Measurements from ENCODE around the gene GABRD. TPM values are rescaled to one million over a fixed set of nuclear protein-coding genes. Genes with fewer than 3 reads are reported as not detected.

GABRD gene
- total RNA-seq, 1 donor from 2014 or later: not detected

GRCh38 chr1:2055911-2056575 lies 36.9 kb downstream of the GABRD start:
- DNase-seq (ENCODE audit: low read depth): no peak
- H3K4me3 ChIP-seq (ENCODE audit: low read depth, low read length): no peak overlapping the region
- TF ChIP-seq CTCF (conservative IDR thresholded peaks at IDR 0.05; ENCODE audit: low read depth, low read length): peak; percentile 22

GRCh38 chr1:2056955-2057590 lies 37.9 kb downstream of the GABRD start:
- DNase-seq (ENCODE audit: low read depth): no peak
- no peak for TF ChIP-seq CTCF (conservative IDR thresholded peaks at IDR 0.05; ENCODE audit: low read depth, low read length)
- H3K4me3 ChIP-seq (ENCODE audit: low read depth, low read length): no peak overlapping the region

GRCh38 chr1:2059290-2059953 lies 40.3 kb downstream of the GABRD start:
- no peak for DNase-seq (ENCODE audit: low read depth)
- H3K4me3 ChIP-seq (ENCODE audit: low read depth, low read length): no peak overlapping the region
- no peak for TF ChIP-seq CTCF (conservative IDR thresholded peaks at IDR 0.05; ENCODE audit: low read depth, low read length)

- DNase-seq (ENCODE audit: low read depth): no peak
- no peak for TF ChIP-seq CTCF (conservative IDR thresholded peaks at IDR 0.05; ENCODE audit: low read depth, low read length)
- no peak overlapping the region for H3K4me3 ChIP-seq (ENCODE audit: low read depth, low read length)
Observed at GRCh38 chr1:2060072-2060471, 40.9 kb downstream of the GABRD start.

- no peak overlapping the region for H3K4me3 ChIP-seq (ENCODE audit: low read depth, low read length)
- TF ChIP-seq CTCF (conservative IDR thresholded peaks at IDR 0.05; ENCODE audit: low read depth, low read length): no peak
- DNase-seq (ENCODE audit: low read depth): no peak
Observed at GRCh38 chr1:2060535-2060934, 41.4 kb downstream of the GABRD start.

GRCh38 chr1:2061065-2061778 lies 42.1 kb downstream of the GABRD start:
- no peak for TF ChIP-seq CTCF (conservative IDR thresholded peaks at IDR 0.05; ENCODE audit: low read depth, low read length)
- no peak overlapping the region for H3K4me3 ChIP-seq (ENCODE audit: low read depth, low read length)
- DNase-seq (ENCODE audit: low read depth): no peak
